IMR-90 (cell line): ENCODE measurements around the gene ST6GALNAC2.

Experiments
- CHD1 ChIP-seq: IDR thresholded peaks from 2 replicates; pipeline ENCODE4 v1.6.1; 2012; ENCODE audit warnings: low read depth, low read length, improper control_type of control experiment
- CTCF ChIP-seq: conservative IDR thresholded peaks from 2 replicates; pipeline ENCODE4 v1.5.1; 2012; ENCODE audit warnings: mild to moderate bottlenecking, low read depth, low read length, improper control_type of control experiment
- MAZ ChIP-seq: IDR thresholded peaks from 2 replicates; pipeline ENCODE4 v1.6.1; 2012; ENCODE audit warnings: low read depth, mild to moderate bottlenecking, low read length, improper control_type of control experiment, moderate library complexity, borderline replicate concordance
- POLR2A ChIP-seq: IDR thresholded peaks from 2 replicates; pipeline ENCODE4 v1.6.1; 2012; ENCODE audit warnings: mild to moderate bottlenecking, low read depth, low read length
- RAD21 ChIP-seq: IDR thresholded peaks from 2 replicates; pipeline ENCODE4 v1.6.1; 2012; ENCODE audit warnings: low read length, improper control_type of control experiment
- RCOR1 ChIP-seq: IDR thresholded peaks from 2 replicates; pipeline ENCODE4 v1.6.1; 2012; ENCODE audit warnings: mild to moderate bottlenecking, low read length, improper control_type of control experiment; ENCODE audit not compliant: insufficient replicate concordance
- RFX5 ChIP-seq: IDR thresholded peaks from 2 replicates; pipeline ENCODE4 v1.8.0; 2012; ENCODE audit warnings: low read depth, mild to moderate bottlenecking, low read length, moderate library complexity
- SMC3 ChIP-seq: fragments of 150-350 bp; IDR thresholded peaks from 2 replicates; pipeline ENCODE4 v1.6.1; 2016; ENCODE audit warnings: low read depth, mild to moderate bottlenecking, antibody characterized with exemption, low read length, moderate library complexity
- USF2 ChIP-seq: fragments of 150-350 bp; IDR thresholded peaks from 2 replicates; pipeline ENCODE4 v1.6.1; 2017; ENCODE audit warnings: mild to moderate bottlenecking, antibody characterized with exemption, low read length, low read depth
- TF ChIP-seq, protein P1 (sequence below): fragments of 150-350 bp; IDR thresholded peaks from 2 replicates; pipeline ENCODE4 v1.6.1; 2016; ENCODE audit warnings: low read depth, mild to moderate bottlenecking, low read length, moderate library complexity, borderline replicate concordance

DNA sequence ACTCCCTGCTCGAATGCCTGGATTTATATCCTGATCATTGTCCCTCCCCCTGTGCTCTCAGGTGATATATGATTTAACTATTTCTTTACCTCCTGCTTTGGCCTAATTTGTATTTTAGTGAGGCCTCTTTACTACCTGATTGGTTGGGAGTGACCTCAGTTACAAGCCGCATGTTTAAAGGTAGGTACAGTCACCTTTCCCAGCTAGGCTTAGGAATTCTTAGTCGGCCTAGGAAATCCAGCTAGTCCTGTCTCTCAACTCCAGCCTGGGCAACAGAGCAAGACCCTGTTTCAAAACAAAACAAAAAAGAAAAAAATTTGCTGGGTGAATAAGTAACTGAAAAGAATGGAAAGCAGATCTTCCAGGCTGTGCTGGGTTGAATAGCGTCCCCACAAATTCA is 26.8 kb upstream of the ST6GALNAC2 start:
- no peak for TF ChIP-seq CTCF
- no peak for TF ChIP-seq POLR2A
- no peak for TF ChIP-seq RFX5
- no peak for TF ChIP-seq RCOR1
- TF ChIP-seq SMC3, result no peak
- no peak for TF ChIP-seq USF2
- TF ChIP-seq, protein P1, sequence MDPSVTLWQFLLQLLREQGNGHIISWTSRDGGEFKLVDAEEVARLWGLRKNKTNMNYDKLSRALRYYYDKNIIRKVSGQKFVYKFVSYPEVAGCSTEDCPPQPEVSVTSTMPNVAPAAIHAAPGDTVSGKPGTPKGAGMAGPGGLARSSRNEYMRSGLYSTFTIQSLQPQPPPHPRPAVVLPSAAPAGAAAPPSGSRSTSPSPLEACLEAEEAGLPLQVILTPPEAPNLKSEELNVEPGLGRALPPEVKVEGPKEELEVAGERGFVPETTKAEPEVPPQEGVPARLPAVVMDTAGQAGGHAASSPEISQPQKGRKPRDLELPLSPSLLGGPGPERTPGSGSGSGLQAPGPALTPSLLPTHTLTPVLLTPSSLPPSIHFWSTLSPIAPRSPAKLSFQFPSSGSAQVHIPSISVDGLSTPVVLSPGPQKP, result no peak
- no peak for TF ChIP-seq MAZ
- no peak for TF ChIP-seq CHD1
- no peak for TF ChIP-seq RAD21
